Transverse colon (tissue), 3 donors: ENCODE measurements around the gene GKN1.

ENCODE experiments used
- EP300 ChIP-seq: sonication (generic); formaldehyde crosslinking; IDR thresholded peaks from one replicate; pipeline ENCODE4 v1.6.1; 2017; ENCODE audit warnings: antibody characterized with exemption, low read depth
- TF ChIP-seq, protein P1 (sequence below), 5 experiments: fragments of 200-600 bp in 3 of 5; fragments of 450-650 bp in 2 of 5; sonication (generic) in 3 of 5; IDR thresholded peaks; 1 replicate in 2 of 5; 2 replicates in 3 of 5; pipeline ENCODE4 v1.5.1; 2016 to 2017; ENCODE audit warnings: antibody characterized with exemption in 5 of 5, inconsistent platforms in 3 of 5, mild to moderate bottlenecking in 2 of 5, moderate library complexity in 1 of 5

DNA sequence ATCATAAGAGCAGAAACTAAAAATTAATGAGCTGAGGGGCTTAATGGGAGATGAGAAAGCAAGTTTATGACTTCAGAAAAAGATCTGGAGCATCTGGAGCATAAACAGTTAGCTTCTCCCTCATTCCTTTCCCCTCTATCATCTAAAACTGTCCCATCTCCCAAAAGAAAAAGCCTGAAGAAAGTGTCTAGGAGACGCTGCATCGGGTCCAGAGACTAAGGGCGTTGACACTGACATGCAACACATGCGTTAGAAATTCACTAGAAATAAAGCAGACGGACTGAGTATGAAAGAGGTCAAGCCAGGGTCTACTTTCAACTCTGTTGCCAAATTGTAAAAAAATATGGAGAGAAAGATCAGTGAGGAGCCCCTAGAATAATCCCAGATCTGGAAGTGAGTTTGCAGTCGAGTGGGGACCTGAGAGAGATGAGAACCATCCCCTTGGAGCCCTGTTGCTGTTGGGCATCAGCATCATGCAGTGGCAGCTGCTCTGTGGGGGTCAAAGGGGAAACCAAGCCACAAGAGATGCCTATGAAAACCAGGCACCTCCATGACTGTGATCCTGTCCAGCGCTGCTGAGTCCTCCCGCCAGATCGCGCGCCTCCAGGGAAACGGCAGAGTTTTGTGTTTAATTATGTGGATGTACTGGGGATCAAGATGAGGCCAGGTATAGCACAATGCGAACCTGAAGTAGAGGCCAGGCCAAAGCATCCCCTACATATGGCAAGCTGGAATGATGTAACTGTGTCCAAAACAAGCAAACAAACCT is 52.4 kb downstream of the GKN1 start:
- TF ChIP-seq, protein P1, sequence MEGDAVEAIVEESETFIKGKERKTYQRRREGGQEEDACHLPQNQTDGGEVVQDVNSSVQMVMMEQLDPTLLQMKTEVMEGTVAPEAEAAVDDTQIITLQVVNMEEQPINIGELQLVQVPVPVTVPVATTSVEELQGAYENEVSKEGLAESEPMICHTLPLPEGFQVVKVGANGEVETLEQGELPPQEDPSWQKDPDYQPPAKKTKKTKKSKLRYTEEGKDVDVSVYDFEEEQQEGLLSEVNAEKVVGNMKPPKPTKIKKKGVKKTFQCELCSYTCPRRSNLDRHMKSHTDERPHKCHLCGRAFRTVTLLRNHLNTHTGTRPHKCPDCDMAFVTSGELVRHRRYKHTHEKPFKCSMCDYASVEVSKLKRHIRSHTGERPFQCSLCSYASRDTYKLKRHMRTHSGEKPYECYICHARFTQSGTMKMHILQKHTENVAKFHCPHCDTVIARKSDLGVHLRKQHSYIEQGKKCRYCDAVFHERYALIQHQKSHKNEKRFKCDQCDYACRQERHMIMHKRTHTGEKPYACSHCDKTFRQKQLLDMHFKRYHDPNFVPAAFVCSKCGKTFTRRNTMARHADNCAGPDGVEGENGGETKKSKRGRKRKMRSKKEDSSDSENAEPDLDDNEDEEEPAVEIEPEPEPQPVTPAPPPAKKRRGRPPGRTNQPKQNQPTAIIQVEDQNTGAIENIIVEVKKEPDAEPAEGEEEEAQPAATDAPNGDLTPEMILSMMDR (IDR thresholded peaks at IDR 0.05): no peak
- TF ChIP-seq EP300: no peak
